VCaP (cell line): Measurements from ENCODE around the gene GCLM.
"Not testable (repeated sequence)": the region's sequence is repeated elsewhere in the genome, so short reads cannot be mapped to it uniquely, and the experiment has no call there.

Source experiments
- H3K27ac ChIP-seq: fragments of 450-650 bp; 2 replicates; pipeline ENCODE4 v1.5.1; 2017
- TF ChIP-seq, protein P1 (sequence below): fragments of 450-650 bp; conservative IDR thresholded peaks from 2 replicates; pipeline ENCODE4 v1.5.1; 2017; ENCODE audit warnings: mild to moderate bottlenecking, moderate library complexity

GCLM gene

DNA sequence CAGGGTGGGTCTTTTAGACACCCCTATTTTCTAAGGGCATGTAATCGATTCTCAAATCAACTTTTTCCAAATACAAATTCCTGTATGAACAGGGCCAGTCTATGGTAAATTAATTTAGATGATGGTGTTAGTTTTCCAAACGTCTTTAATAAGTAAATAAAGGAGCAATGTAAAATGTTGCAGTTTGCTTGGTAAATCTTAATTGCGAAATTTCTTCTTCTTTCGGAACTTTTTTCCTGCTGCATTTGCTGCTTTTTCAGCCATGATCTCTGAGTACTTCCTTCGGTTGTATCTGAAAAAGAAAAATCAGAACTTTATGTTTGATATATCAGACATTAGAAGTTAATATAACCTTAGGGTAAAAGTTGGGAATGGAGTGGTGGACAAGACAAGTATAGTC, 39.6 kb downstream of the GCLM start:
- TF ChIP-seq, protein P1, sequence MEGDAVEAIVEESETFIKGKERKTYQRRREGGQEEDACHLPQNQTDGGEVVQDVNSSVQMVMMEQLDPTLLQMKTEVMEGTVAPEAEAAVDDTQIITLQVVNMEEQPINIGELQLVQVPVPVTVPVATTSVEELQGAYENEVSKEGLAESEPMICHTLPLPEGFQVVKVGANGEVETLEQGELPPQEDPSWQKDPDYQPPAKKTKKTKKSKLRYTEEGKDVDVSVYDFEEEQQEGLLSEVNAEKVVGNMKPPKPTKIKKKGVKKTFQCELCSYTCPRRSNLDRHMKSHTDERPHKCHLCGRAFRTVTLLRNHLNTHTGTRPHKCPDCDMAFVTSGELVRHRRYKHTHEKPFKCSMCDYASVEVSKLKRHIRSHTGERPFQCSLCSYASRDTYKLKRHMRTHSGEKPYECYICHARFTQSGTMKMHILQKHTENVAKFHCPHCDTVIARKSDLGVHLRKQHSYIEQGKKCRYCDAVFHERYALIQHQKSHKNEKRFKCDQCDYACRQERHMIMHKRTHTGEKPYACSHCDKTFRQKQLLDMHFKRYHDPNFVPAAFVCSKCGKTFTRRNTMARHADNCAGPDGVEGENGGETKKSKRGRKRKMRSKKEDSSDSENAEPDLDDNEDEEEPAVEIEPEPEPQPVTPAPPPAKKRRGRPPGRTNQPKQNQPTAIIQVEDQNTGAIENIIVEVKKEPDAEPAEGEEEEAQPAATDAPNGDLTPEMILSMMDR = no peak
- H3K27ac ChIP-seq = no peak overlapping the region

DNA sequence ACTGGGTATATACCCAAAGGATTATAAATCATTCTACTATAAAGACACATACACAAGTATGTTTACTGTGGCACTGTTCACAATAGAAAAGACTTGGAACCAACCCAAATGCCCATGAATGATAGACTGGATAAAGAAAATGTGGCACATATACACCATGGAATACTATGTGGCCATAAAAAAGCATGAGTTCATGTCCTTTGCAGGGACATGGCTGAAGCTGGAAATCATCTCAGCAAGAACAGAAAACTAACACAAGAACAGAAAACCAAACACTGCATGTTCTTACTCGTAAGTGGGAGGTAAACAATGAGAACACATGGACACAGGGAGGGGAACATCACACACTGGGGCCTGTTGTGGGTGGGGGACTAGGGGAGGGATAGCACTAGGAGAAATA, 40.7 kb downstream of the GCLM start:
- not testable (repeated sequence) for H3K27ac ChIP-seq

DNA sequence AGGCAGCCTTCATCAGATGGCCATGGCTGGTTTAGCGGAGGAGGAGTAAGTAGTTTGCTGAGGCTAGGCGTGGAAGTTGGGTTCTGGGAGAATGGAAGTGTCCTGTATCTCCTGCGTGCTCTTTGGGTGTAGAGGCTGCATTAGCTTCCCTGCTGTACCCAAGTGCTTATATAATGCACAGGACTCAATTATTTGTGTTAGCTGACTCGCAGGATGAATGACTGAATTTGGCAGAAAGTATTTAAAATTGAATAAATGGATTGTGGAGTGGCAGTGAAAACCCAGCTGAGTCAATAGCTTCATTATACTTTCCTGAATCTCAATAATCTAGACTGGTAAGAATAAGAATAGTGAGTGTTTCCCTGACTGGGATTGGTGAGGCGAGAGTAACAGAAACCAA, 44.0 kb downstream of the GCLM start:
- no peak overlapping the region for H3K27ac ChIP-seq
- TF ChIP-seq, protein P1 = no peak

DNA sequence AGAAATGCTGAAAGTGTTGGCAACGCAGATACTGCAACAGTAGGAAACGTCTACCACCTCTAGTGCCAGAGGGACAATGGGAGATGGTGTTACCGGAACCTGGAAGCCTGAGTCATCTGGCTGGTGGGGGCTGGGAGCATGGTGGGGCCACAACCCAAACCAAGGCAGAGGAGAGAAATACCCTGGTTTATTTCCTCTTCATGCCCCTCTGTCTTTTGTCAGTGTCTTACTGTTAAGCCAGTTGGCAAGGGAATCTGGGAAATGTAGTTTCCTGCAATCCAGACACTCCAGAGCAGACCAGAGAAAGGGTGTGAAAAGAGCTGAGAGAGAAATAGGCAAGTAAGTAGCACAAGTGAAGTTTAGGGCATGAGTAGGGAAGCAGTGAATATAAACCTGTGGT, 45.1 kb downstream of the GCLM start:
- TF ChIP-seq, protein P1 = no peak

DNA sequence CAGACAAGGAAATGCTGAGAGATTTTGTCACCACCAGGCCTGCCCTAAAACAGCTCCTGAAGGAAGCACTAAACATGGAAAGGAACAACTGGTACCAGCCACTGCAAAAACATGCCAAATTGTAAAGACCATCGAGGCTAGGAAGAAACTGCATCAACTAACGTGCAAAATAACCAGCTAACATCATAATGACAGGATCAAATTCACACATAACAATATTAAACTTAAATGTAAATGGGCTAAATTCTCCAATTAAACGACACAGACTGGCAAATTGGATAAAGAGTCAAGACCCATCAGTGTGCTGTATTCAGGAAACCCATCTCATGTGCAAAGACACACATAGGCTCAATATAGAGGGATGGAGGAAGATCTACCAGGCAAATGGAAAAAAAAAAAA, 51.6 kb downstream of the GCLM start:
- H3K27ac ChIP-seq = not testable (repeated sequence)

More for the DNA sequence above, 45.1 kb downstream of the GCLM start:
- no peak overlapping the region for H3K27ac ChIP-seq

DNA sequence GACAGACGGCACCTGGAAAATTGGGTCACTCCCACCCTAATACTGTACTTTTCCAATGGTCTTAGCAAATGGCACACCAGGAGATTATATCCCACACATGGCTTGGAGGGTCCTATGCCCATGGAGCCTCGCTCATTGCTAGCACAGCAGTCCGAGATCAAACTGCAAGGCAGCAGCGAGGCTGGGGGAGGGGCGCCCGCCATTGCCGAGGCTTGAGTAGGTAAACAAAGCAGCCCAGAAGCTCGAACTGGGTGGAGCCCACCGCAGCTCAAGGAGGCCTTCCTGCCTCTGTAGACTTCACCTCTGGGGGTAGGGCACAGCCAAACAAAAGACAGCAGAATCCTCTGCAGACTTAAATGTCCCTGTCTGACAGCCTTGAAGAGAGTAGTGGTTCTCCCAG, 53.2 kb downstream of the GCLM start:
- H3K27ac ChIP-seq = not testable (repeated sequence)

- no peak overlapping the region for H3K27ac ChIP-seq
- TF ChIP-seq, protein P1 = no peak
These were observed 55.3 kb downstream of the GCLM start for GRCh38 chr1:93853940-93854339.

DNA sequence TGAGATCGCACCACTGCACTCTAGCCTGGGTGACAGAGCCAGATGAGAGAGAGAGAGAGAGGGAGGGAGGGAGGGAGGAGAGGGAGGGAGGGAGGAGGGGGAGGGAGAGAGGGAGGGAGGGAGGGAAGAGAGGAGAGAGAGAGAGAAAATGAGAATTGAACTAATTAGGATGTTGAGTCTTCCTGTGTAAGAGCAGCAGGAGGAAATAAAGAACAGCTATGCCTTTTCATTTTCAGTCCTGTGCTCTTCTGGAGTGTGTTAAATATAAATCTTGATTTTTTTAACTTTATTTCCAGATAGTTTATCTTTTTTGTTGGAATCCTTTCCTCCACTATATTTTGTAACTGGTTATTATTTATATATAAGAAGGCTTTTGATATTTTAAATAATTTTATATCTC, 57.4 kb downstream of the GCLM start:
- H3K27ac ChIP-seq = no peak overlapping the region
- TF ChIP-seq, protein P1 = no peak

GRCh38 chr1:93851327-93851712, 57.9 kb downstream of the GCLM start:
- TF ChIP-seq, protein P1 = no peak
- H3K27ac ChIP-seq = no peak overlapping the region
